Activated CD8-positive, alpha-beta memory T cell treated with anti-CD3 and anti-CD28 coated beads for 24 hours (primary cell): Measurements from ENCODE around the gene EZH2.
A peak's percentile ranks its signal among the peaks of the same experiment; 100 is the strongest.

Source experiments
- DNase-seq: peaks from one replicate; pipeline ENCODE4 v3.0.0-alpha.2; 2020

The EZH2 gene

GRCh38 chr7:148898845-148899484 lies 14.9 kb upstream of the EZH2 start:
- DNase-seq, result no peak

GRCh38 chr7:148894591-148894990 lies 10.5 kb upstream of the EZH2 start:
- no peak for DNase-seq

GRCh38 chr7:148893071-148893470 lies 9.0 kb upstream of the EZH2 start:
- DNase-seq, result no peak

- no peak for DNase-seq
Measured at GRCh38 chr7:148888300-148888699, 4.2 kb upstream of the EZH2 start.

GRCh38 chr7:148886844-148887243 lies 2.8 kb upstream of the EZH2 start:
- no peak for DNase-seq

GRCh38 chr7:148884299-148885022 lies 370 bp upstream of the EZH2 start:
- peak; percentile 97 for DNase-seq

- DNase-seq, result peak; percentile 79
Measured at GRCh38 chr7:148883266-148884048, 634 bp downstream of the EZH2 start.

GRCh38 chr7:148882841-148883265 lies 1.2 kb downstream of the EZH2 start:
- DNase-seq, result no peak

- no peak for DNase-seq
Measured at GRCh38 chr7:148882192-148882591, 1.9 kb downstream of the EZH2 start.

- DNase-seq, result no peak
Measured at GRCh38 chr7:148878317-148878716, 5.8 kb downstream of the EZH2 start.

GRCh38 chr7:148877517-148877916 lies 6.6 kb downstream of the EZH2 start:
- DNase-seq, result no peak

- DNase-seq, result no peak
Measured at GRCh38 chr7:148872188-148872587, 11.9 kb downstream of the EZH2 start.

- no peak for DNase-seq
Measured at GRCh38 chr7:148871551-148871950, 12.5 kb downstream of the EZH2 start.

GRCh38 chr7:148871030-148871429 lies 13.1 kb downstream of the EZH2 start:
- no peak for DNase-seq

GRCh38 chr7:148868378-148868674 lies 15.8 kb downstream of the EZH2 start:
- DNase-seq, result no peak

GRCh38 chr7:148867596-148868377 lies 16.3 kb downstream of the EZH2 start:
- DNase-seq, result no peak

- no peak for DNase-seq
Measured at GRCh38 chr7:148866362-148866761, 17.7 kb downstream of the EZH2 start.

GRCh38 chr7:148865283-148865682 lies 18.8 kb downstream of the EZH2 start:
- no peak for DNase-seq

- no peak for DNase-seq
Measured at GRCh38 chr7:148863324-148863723, 20.8 kb downstream of the EZH2 start.

- DNase-seq, result no peak
Measured at GRCh38 chr7:148862481-148862880, 21.6 kb downstream of the EZH2 start.

- no peak for DNase-seq
Measured at GRCh38 chr7:148858489-148858888, 25.6 kb downstream of the EZH2 start.

GRCh38 chr7:148856891-148857290 lies 27.2 kb downstream of the EZH2 start:
- DNase-seq, result no peak

GRCh38 chr7:148856578-148856881 lies 27.6 kb downstream of the EZH2 start:
- DNase-seq, result no peak

GRCh38 chr7:148854983-148855382 lies 29.1 kb downstream of the EZH2 start:
- DNase-seq, result no peak
